ENCODE results near the gene ADCY2. TPM values are rescaled to one million over a fixed set of nuclear protein-coding genes. Genes with fewer than 3 reads are reported as not detected.

Gene ADCY2
- total and polyA plus RNA-seq, 9 donors = 4.0 to 22.8 (median 8.3) TPM

DNA sequence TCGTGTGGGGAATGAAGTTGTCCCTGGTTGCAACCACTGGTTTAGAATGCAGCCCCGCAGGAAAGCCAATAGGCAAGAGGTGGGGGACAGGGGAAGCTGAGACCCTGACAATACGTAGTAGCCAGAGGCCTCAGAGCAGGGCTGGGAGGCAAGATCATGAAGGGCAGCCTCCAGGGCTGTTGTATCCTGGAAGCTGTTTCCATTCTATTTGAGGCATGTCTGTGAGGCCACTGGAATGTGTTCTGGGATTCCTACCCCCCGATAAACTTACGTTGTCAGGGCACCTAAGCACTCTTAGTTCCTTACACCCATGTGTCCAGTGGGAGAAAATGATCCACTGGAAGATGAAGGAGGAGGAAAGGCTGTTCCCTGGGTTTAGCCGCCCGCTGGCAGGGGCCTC, 277.7 kb downstream of the ADCY2 start:
- no peak for DNase-seq
- Histone ChIP-seq H3K27ac (no peak overlapping the region), H3K9me3 (no peaks in the 10 kb centered on the region), H3K4me1 (ENCODE audit: insufficient read depth) (no peaks in the 10 kb centered on the region), H3K36me3 (no peaks in the 10 kb centered on the region), H3K4me3 (no peak overlapping the region), H3K27me3 (no peaks in the 10 kb centered on the region)
- no peak for TF ChIP-seq POLR2A (IDR thresholded peaks at IDR 0.05)
- TF ChIP-seq, protein P1, sequence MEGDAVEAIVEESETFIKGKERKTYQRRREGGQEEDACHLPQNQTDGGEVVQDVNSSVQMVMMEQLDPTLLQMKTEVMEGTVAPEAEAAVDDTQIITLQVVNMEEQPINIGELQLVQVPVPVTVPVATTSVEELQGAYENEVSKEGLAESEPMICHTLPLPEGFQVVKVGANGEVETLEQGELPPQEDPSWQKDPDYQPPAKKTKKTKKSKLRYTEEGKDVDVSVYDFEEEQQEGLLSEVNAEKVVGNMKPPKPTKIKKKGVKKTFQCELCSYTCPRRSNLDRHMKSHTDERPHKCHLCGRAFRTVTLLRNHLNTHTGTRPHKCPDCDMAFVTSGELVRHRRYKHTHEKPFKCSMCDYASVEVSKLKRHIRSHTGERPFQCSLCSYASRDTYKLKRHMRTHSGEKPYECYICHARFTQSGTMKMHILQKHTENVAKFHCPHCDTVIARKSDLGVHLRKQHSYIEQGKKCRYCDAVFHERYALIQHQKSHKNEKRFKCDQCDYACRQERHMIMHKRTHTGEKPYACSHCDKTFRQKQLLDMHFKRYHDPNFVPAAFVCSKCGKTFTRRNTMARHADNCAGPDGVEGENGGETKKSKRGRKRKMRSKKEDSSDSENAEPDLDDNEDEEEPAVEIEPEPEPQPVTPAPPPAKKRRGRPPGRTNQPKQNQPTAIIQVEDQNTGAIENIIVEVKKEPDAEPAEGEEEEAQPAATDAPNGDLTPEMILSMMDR (IDR thresholded peaks at IDR 0.05) = no peak
- whole genome bisulfite sequencing, 3 donors = 89 to 92% (median 91%) methylated on average over 7 of the region's 7 CpGs
- intact Hi-C loops (cut with DNase I) = no loop called here

- intact Hi-C loops (cut with DNase I) = no loop called here
- Histone ChIP-seq H3K9me3 (no peaks in the 10 kb centered on the region), H3K4me1 (ENCODE audit: insufficient read depth) (no peaks in the 10 kb centered on the region), H3K27ac (no peak overlapping the region), H3K36me3 (no peaks in the 10 kb centered on the region), H3K27me3 (no peaks in the 10 kb centered on the region), H3K4me3 (no peak overlapping the region)
- DNase-seq = no peak
- no peak for TF ChIP-seq POLR2A (IDR thresholded peaks at IDR 0.05)
- WGBS, 3 donors = 35 to 44% (median 39%) methylated on average over 3 of the region's 3 CpGs
These were observed 280.5 kb downstream of the ADCY2 start for GRCh38 chr5:7676455-7676854.

DNA sequence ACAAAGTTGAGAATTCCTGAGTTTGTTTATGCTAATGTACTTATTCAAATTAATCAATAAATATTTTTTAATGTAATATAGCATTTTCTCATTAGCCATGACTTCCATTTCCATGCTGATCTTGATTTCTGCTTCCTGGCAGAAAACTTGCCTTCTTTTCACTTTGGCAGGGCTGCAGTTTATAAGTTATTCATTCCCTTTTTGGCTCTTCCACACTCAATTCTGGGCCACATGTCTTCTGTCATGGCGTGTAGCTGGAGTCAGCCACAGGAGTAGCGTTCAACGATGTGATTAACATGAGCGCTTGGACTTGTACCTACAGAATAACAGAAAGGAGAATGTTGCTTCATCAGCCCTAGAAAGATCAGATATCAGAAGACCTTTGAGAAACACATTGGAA, 282.1 kb downstream of the ADCY2 start:
- H3K4me3 ChIP-seq = no peak overlapping the region
- intact Hi-C loops (cut with DNase I) = no loop called here
- no peaks in the 10 kb centered on the region for H3K27me3 ChIP-seq
- H3K4me1 ChIP-seq (ENCODE audit: insufficient read depth) = no peaks in the 10 kb centered on the region
- no peaks in the 10 kb centered on the region for H3K9me3 ChIP-seq
- H3K36me3 ChIP-seq = no peaks in the 10 kb centered on the region
- 60 to 66% (median 63%) methylated on average over 4 of the region's 4 CpGs for WGBS, 3 donors
- no peak overlapping the region for H3K27ac ChIP-seq
- TF ChIP-seq EP300 (IDR thresholded peaks at IDR 0.05) = no peak
- TF ChIP-seq, protein P1 (IDR thresholded peaks at IDR 0.05) = no peak
- TF ChIP-seq POLR2A (IDR thresholded peaks at IDR 0.05) = no peak
- no peak for DNase-seq

- DNase-seq = no peak
- intact Hi-C loops (cut with DNase I) = no loop called here
These were observed 283.7 kb downstream of the ADCY2 start for GRCh38 chr5:7679663-7680062.

DNA sequence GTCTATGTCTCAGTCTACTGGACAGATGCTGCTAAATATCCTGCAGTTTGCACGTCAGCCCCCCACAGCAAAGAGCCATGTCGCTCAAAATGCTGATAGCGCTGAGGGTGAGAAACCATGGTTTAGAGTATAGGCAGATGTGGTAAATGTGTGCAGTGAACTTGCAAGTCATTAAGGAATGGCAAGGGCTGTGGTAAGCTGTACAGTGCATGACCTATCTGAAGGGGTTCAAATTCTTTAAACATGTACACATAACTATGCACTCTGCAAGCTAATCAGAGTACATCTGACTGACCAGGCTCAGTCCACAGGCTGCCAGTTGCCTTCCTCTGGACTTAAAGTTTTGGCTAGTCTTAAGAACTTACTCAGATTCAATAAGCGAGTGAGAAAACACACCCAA, 284.3 kb downstream of the ADCY2 start:
- WGBS, 3 donors = 90 to 95% (median 90%) methylated on average over 4 of the region's 4 CpGs
- Histone ChIP-seq H3K36me3 (no peaks in the 10 kb centered on the region), H3K4me3 (no peak overlapping the region), H3K27ac (no peak overlapping the region), H3K27me3 (no peaks in the 10 kb centered on the region), H3K9me3 (no peaks in the 10 kb centered on the region), H3K4me1 (ENCODE audit: insufficient read depth) (no peaks in the 10 kb centered on the region)
- no peak for TF ChIP-seq POLR2A (IDR thresholded peaks at IDR 0.05)
- TF ChIP-seq, protein P1 (IDR thresholded peaks at IDR 0.05) = no peak
- no peak for TF ChIP-seq EP300 (IDR thresholded peaks at IDR 0.05)
- DNase-seq = no peak
- intact Hi-C loops (cut with DNase I) = no loop called here

More at GRCh38 chr5:7679663-7680062, 283.7 kb downstream of the ADCY2 start:
- Histone ChIP-seq H3K27me3 (no peaks in the 10 kb centered on the region), H3K4me1 (ENCODE audit: insufficient read depth) (no peaks in the 10 kb centered on the region), H3K36me3 (no peaks in the 10 kb centered on the region), H3K4me3 (no peak overlapping the region), H3K9me3 (no peaks in the 10 kb centered on the region), H3K27ac (no peak overlapping the region)
- 87 to 94% (median 90%) methylated on average over 4 of the region's 4 CpGs for WGBS, 3 donors
- TF ChIP-seq POLR2A (IDR thresholded peaks at IDR 0.05) (no peak), EP300 (IDR thresholded peaks at IDR 0.05) (no peak)
- TF ChIP-seq, protein P1 (IDR thresholded peaks at IDR 0.05) = no peak
